Stimulated activated CD4-positive, alpha-beta T cell treated with anti-CD3 and anti-CD28 coated beads, Interleukin-4, amount 100 ng/mL, for 48 hours (primary cell): ENCODE data around the gene KIRREL1.

Experiments
- DNase-seq, 2 donors: peaks; one replicate each; pipeline ENCODE4 v3.0.0-alpha.2; 2020; ENCODE audit warnings: low read depth in 2 of 2

KIRREL1 gene

GRCh38 chr1:157975228-157975950 lies 18.1 kb upstream of the KIRREL1 start:
- no peak for DNase-seq

- DNase-seq, result no peak
Measured at GRCh38 chr1:157976888-157977287, 16.6 kb upstream of the KIRREL1 start.

DNA sequence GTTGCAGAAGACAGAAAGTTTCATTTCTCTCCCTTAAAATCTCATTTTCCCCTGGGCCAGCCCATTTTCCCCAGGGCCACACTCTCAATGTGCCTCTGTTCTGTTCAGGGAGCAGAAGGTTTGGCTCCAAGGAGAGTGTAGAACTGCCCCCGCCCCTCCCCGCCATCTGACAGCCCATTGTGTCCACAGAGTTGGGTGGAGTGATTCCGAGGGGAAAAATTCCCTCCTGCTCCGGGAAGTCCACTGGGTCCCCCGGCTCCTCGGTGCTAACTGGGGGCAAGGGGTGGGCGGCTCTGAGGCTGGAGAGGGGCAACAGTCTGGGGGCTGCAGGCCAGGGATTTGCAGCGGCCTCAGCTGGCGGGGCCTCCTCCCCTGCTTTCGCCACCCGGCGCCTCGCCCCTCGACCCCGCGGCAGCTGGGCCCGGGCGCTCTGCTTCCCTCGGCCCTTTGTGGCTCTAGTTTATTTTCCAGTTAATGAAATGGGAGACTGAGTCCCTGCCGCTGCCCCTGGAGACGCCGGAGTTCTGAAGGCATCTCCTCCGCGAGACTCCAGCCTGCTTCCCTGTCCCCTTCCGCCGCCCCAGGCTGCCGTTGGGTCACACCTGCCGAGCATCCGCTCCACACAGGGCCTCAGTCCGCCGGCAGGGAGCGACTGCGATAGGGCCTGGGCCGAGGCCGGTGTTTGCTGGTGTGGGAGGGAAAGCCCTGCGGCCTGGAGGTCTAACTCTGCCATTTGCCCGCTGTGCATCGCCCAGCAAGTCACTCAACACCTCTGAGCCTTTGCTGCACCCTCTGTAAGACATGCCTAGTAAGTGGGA lies 14.7 kb upstream of the KIRREL1 start:
- DNase-seq, result no peak

DNA sequence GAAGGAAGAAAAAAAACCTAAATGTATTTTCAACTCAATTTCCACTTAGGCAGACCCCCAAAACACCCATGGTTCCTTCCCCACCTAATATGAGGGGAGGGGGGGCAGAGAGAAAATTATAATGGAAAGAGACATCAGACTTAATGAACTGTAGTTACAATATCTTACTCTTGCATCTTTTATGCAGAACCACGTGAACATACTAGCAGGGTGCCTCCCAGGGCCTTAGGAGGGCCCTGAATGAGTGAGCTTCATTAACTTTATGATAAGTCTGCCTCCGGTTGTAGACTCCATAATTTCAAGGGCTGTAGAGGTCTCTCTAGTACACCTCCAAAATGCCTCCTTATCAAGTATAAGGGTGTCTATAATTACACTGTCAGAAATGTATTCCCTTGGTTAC lies 11.3 kb upstream of the KIRREL1 start:
- DNase-seq, result no peak

- no peak for DNase-seq
Measured at GRCh38 chr1:157983787-157984186, 9.7 kb upstream of the KIRREL1 start.

DNA sequence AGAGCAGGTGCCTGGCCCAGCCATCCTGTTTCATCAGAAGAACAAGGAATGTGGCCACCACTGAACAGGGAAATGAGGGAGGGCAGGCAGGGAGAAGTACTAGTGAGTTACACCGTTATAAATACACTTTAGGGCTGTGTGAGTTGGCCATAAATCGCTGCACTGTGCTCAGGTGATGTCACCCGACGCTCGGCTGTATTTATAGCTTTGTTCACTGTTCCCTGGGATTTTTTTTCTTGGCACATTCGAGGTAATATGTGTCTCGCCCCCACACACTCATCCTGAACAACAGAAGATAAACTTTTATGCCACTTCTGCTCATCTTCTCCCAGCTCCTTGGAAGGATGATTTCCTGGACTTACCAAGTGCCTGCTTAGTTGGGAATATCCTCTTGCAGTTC lies 9.0 kb upstream of the KIRREL1 start:
- no peak for DNase-seq

GRCh38 chr1:157985473-157985872 lies 8.0 kb upstream of the KIRREL1 start:
- DNase-seq, result no peak

GRCh38 chr1:157988002-157988401 lies 5.4 kb upstream of the KIRREL1 start:
- DNase-seq, result no peak

- DNase-seq, result peak; percentile 22 to 46
Measured at GRCh38 chr1:157992031-157992832, 1.2 kb upstream of the KIRREL1 start.

DNA sequence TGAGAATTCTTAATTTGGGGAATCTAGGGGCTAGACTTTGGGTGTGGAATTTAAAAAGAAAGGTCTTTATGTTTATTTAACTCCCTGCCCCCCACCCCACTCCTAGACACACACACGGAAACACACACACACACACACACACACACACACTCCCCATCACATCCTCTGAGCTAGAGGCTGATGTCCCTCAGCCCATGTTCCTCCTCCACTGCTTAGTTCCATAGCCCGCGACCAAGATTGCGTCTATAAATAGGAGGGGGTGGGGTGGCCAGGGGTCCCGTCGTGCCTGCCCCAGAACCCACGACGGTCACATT lies 655 bp upstream of the KIRREL1 start:
- no peak for DNase-seq

DNA sequence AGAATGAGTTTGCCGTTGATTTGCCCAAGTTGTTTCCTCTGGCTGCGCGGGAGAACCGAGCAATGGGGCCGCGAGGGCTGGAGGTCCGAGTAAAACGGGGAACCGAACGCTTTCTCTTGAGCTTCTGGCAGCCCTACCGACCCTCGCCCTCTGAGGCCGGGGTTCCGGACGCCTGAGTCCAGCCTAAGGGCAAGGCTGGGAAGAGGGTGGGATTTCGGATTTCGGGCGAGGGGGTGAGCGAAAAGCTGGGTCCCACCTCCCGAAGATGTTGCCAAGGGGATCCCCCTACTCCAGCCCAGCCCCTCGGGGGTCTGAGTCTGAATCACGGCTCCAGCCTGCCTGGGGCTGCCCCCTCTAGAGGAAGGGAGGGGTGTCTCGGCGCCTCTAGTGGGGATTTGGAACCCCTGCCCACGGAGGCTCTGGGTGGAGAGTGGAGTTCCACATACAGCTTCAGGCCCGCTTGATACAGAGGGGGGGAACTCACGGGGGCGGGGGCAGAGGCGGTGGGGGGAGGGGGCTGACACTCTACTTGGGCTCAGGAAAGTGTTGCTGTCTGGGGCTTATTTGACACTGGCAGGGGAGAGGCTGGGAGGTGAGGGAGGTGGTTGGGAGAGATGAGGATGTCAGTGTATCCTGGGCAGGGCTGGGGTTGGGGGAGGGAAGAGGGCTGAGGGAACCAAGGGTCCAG lies 617 bp downstream of the KIRREL1 start:
- no peak for DNase-seq

DNA sequence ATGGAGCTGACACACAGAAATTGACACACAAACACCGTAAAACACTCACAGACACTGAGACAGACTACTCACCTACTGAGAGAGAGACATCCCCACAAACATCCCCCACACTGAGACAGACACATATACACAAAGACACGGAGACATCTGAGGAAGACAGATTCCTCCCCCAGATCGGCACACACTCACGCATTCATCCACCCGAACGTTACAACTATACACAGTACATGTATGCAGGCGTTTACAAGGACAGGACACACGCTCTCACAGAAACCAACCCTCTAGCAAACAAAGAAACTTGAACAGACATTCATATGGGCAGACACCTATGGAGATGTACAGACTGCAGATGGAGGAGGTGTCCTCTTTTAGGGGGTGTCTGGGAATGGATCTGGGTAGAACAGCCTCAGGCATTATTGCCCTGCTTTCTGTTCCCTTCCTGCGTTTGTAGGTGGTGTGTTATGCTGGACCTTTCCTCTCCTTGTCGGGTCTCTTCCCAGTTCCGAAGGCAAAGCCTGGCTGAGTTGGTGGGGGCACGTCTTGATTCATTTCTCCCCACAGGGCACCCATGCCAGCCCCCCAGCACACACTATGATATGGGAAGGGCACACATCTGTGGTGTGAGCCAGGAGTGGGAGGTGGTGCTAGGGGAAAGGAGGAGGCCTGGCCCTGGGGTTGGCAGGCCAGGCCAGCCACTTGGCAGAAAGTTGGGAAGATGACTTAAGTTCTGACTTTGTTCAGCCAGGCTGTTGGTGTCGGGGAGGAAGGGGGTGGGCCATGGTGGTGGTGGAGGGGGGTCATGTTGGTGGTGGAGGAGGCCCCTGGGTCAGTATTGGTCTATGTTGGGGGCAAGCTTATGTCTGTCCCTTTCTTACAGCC lies 1.5 kb downstream of the KIRREL1 start:
- DNase-seq, result no peak

- DNase-seq, result no peak
Measured at GRCh38 chr1:157995583-157996169, 2.2 kb downstream of the KIRREL1 start.

- no peak for DNase-seq
Measured at GRCh38 chr1:157996433-157996832, 3.0 kb downstream of the KIRREL1 start.

GRCh38 chr1:158000507-158000906 lies 7.1 kb downstream of the KIRREL1 start:
- no peak for DNase-seq

- DNase-seq, result no peak
Measured at GRCh38 chr1:158002022-158002630, 8.7 kb downstream of the KIRREL1 start.

- DNase-seq, result no peak
Measured at GRCh38 chr1:158002631-158003405, 9.4 kb downstream of the KIRREL1 start.

GRCh38 chr1:158003406-158003800 lies 10.0 kb downstream of the KIRREL1 start:
- DNase-seq, result no peak

DNA sequence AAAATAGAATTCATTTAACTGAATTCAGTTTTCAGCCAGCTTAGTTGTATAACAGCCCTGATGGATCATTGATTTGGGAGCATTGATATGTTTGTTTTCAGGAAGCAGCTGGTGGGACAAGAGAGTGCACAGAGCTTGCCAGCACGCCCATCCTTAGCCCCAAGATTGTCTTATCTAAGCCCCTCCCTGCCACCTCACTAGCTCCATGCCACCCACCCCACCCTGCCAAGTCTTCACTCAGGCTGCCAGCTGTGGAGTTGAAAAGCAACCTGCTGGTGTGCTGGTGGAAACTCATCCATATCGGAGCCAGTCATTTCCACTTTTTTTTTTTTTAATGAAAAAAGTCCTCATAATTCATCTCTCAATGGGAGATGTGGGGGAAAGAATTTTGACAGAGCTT lies 11.8 kb downstream of the KIRREL1 start:
- no peak for DNase-seq
